Neural progenitor cell (in vitro differentiated cells): ENCODE measurements around the gene TPBGL. TPM values are rescaled to one million over a fixed set of nuclear protein-coding genes. Genes with fewer than 3 reads are reported as not detected.

ENCODE experiments used
- DNase-seq: peaks from one replicate; pipeline ENCODE4 v3.0.0-alpha.2; 2016; ENCODE audit warnings: low spot score
- H2AFZ ChIP-seq: fragments of 200-600 bp; sonication (generic); replicated peaks from 2 replicates; pipeline ENCODE4 v1.6.1; 2016; ENCODE audit warnings: antibody characterized with exemption
- H3F3A ChIP-seq: fragments of 200-600 bp; sonication (generic); 2 replicates; pipeline ENCODE4 v1.6.1; 2016; ENCODE audit warnings: antibody characterized with exemption, low read depth
- H3K27ac ChIP-seq: fragments of 200-600 bp; sonication (generic); 2 replicates; pipeline ENCODE4 v1.5.1; 2016; ENCODE audit warnings: mild to moderate bottlenecking
- H3K27me3 ChIP-seq: fragments of 200-600 bp; sonication (generic); 2 replicates; pipeline ENCODE4 v1.6.1; 2016; ENCODE audit warnings: mild to moderate bottlenecking, moderate library complexity
- H3K36me3 ChIP-seq: fragments of 200-600 bp; sonication (generic); 2 replicates; pipeline ENCODE4 v1.5.1; 2016
- H3K4me1 ChIP-seq: fragments of 200-600 bp; sonication (generic); 2 replicates; pipeline ENCODE4 v1.6.1; 2016; ENCODE audit warnings: mixed run types
- H3K4me2 ChIP-seq: fragments of 200-600 bp; sonication (generic); 2 replicates; pipeline ENCODE4 v1.6.1; 2016
- H3K4me3 ChIP-seq: fragments of 200-600 bp; sonication (generic); 2 replicates; pipeline ENCODE4 v1.5.1; 2016
- H3K79me2 ChIP-seq: fragments of 200-600 bp; sonication (generic); 2 replicates; pipeline ENCODE4 v1.6.1; 2016; ENCODE audit warnings: low read depth
- H3K9ac ChIP-seq: fragments of 200-600 bp; sonication (generic); 2 replicates; pipeline ENCODE4 v1.6.1; 2016
- H3K9me3 ChIP-seq: fragments of 200-600 bp; sonication (generic); 2 replicates; pipeline ENCODE4 v1.5.1; 2016; ENCODE audit warnings: low read depth
- H4K20me1 ChIP-seq: fragments of 200-600 bp; sonication (generic); 2 replicates; pipeline ENCODE4 v1.6.1; 2016; ENCODE audit warnings: low read depth
- H3K27ac Mint-ChIP-seq: 3 replicates; pipeline ENCODE4 v1.8.0; 2021; ENCODE audit warnings: mixed read lengths
- H3K27me3 Mint-ChIP-seq: 2 replicates; pipeline ENCODE4 v1.8.0; 2022; ENCODE audit warnings: low read depth, mild to moderate bottlenecking, inconsistent platforms, moderate library complexity, mixed read lengths; ENCODE audit not compliant: insufficient read depth
- H3K36me3 Mint-ChIP-seq: 3 replicates; pipeline ENCODE4 v1.8.0; 2021; ENCODE audit warnings: mixed read lengths
- H3K4me1 Mint-ChIP-seq: 3 replicates; pipeline ENCODE4 v1.8.0; 2021; ENCODE audit warnings: mixed read lengths
- H3K4me3 Mint-ChIP-seq: 3 replicates; pipeline ENCODE4 v1.8.0; 2021; ENCODE audit warnings: mild to moderate bottlenecking, moderate library complexity, mixed read lengths
- H3K9me3 Mint-ChIP-seq: 3 replicates; pipeline ENCODE4 v1.8.0; 2020; ENCODE audit warnings: mixed read lengths
- CTCF ChIP-seq: fragments of 200-600 bp; sonication (generic); IDR thresholded peaks from 2 replicates; pipeline ENCODE4 v1.5.1; 2017; ENCODE audit warnings: antibody characterized with exemption, mild to moderate bottlenecking
- EZH2 ChIP-seq: fragments of 200-600 bp; sonication (generic); IDR thresholded peaks from 2 replicates; pipeline ENCODE4 v1.6.1; 2017; ENCODE audit warnings: antibody characterized with exemption, mild to moderate bottlenecking, moderate library complexity
- EZH2phosphoT487 ChIP-seq: fragments of 200-600 bp; sonication (generic); IDR thresholded peaks from 2 replicates; pipeline ENCODE4 v1.6.1; 2017; ENCODE audit warnings: antibody characterized with exemption
- total RNA-seq: library from RNA; depleted of rRNA; stranded (reverse); fragments of >200 nt; gene quantifications from 2 replicates; pipeline ENCODE4 v1.2.3, GENCODE V29; 2015; ENCODE audit warnings: low replicate concordance

TPBGL gene
- total RNA-seq, 1 donor from 2014 or later: not detected

- Mint-ChIP-seq H3K4me1 (peaks cover 4% of the 10 kb centered on the region), H3K4me3 (no peak overlapping the region), H3K9me3 (no peaks in the 10 kb centered on the region), H3K36me3 (no peaks in the 10 kb centered on the region), H3K27me3 (peaks cover 32% of the 10 kb centered on the region), H3K27ac (no peak overlapping the region)
- no peaks in the 10 kb centered on the region for H4K20me1 ChIP-seq
- H3K27ac ChIP-seq: no peak overlapping the region
- no peak for DNase-seq
- H3K4me2 ChIP-seq: no peak overlapping the region
- H3K4me3 ChIP-seq: no peak overlapping the region
- no peaks in the 10 kb centered on the region for H3K9me3 ChIP-seq
- no peaks in the 10 kb centered on the region for H3K79me2 ChIP-seq
- H3K4me1 ChIP-seq: peaks cover 4% of the 10 kb centered on the region
- H3F3A ChIP-seq: no peaks in the 10 kb centered on the region
- TF ChIP-seq EZH2: no peak
- TF ChIP-seq CTCF: no peak
- TF ChIP-seq EZH2phosphoT487: no peak
- no peak overlapping the region for H3K9ac ChIP-seq
- no peaks in the 10 kb centered on the region for H3K36me3 ChIP-seq
- peaks cover 43% of the 10 kb centered on the region for H3K27me3 ChIP-seq
- H2AFZ ChIP-seq: no peak overlapping the region
Observed at GRCh38 chr11:75246006-75246670, 5.6 kb downstream of the TPBGL start.

GRCh38 chr11:75246671-75247350, 6.2 kb downstream of the TPBGL start:
- Mint-ChIP-seq H3K27ac (no peak overlapping the region), H3K4me1 (peaks cover 4% of the 10 kb centered on the region), H3K4me3 (no peak overlapping the region), H3K36me3 (no peaks in the 10 kb centered on the region), H3K27me3 (peaks cover 32% of the 10 kb centered on the region), H3K9me3 (no peaks in the 10 kb centered on the region)
- Histone ChIP-seq H3K27me3 (peaks cover 36% of the 10 kb centered on the region), H3F3A (no peaks in the 10 kb centered on the region), H3K79me2 (no peaks in the 10 kb centered on the region), H3K27ac (no peak overlapping the region), H3K4me3 (no peak overlapping the region), H3K4me1 (peaks cover 4% of the 10 kb centered on the region), H2AFZ (no peak overlapping the region), H3K4me2 (no peak overlapping the region), H3K9me3 (no peaks in the 10 kb centered on the region), H4K20me1 (no peaks in the 10 kb centered on the region), H3K9ac (no peak overlapping the region), H3K36me3 (no peaks in the 10 kb centered on the region)
- no peak for DNase-seq
- no peak for TF ChIP-seq EZH2phosphoT487
- TF ChIP-seq EZH2: no peak
- no peak for TF ChIP-seq CTCF

GRCh38 chr11:75248924-75249256, 8.3 kb downstream of the TPBGL start:
- H3K79me2 ChIP-seq: no peaks in the 10 kb centered on the region
- H3K9me3 Mint-ChIP-seq: peaks cover 3% of the 10 kb centered on the region
- H3K9ac ChIP-seq: no peak overlapping the region
- H3K4me1 ChIP-seq: no peaks in the 10 kb centered on the region
- H3K4me3 ChIP-seq: no peak overlapping the region
- H3K36me3 ChIP-seq: no peaks in the 10 kb centered on the region
- H2AFZ ChIP-seq: no peak overlapping the region
- H3K27ac Mint-ChIP-seq: no peak overlapping the region
- H3K4me2 ChIP-seq: no peak overlapping the region
- no peaks in the 10 kb centered on the region for H3F3A ChIP-seq
- no peak for DNase-seq
- peaks cover 15% of the 10 kb centered on the region for H3K27me3 ChIP-seq
- no peaks in the 10 kb centered on the region for H3K4me1 Mint-ChIP-seq
- H3K27me3 Mint-ChIP-seq: peaks cover 15% of the 10 kb centered on the region
- no peaks in the 10 kb centered on the region for H3K36me3 Mint-ChIP-seq
- H4K20me1 ChIP-seq: no peaks in the 10 kb centered on the region
- no peak for TF ChIP-seq CTCF
- TF ChIP-seq EZH2: no peak
- no peak for TF ChIP-seq EZH2phosphoT487
- H3K27ac ChIP-seq: no peak overlapping the region
- H3K9me3 ChIP-seq: no peaks in the 10 kb centered on the region
- no peak overlapping the region for H3K4me3 Mint-ChIP-seq
